ENCODE data around the gene FLOT1. TPM values are rescaled to one million over a fixed set of nuclear protein-coding genes. Genes with fewer than 3 reads are reported as not detected.

The FLOT1 gene
- polyA plus RNA-seq, 2 of the 4 experiments (the other 2 are of a cell fraction), result 89.7 to 135 TPM

DNA sequence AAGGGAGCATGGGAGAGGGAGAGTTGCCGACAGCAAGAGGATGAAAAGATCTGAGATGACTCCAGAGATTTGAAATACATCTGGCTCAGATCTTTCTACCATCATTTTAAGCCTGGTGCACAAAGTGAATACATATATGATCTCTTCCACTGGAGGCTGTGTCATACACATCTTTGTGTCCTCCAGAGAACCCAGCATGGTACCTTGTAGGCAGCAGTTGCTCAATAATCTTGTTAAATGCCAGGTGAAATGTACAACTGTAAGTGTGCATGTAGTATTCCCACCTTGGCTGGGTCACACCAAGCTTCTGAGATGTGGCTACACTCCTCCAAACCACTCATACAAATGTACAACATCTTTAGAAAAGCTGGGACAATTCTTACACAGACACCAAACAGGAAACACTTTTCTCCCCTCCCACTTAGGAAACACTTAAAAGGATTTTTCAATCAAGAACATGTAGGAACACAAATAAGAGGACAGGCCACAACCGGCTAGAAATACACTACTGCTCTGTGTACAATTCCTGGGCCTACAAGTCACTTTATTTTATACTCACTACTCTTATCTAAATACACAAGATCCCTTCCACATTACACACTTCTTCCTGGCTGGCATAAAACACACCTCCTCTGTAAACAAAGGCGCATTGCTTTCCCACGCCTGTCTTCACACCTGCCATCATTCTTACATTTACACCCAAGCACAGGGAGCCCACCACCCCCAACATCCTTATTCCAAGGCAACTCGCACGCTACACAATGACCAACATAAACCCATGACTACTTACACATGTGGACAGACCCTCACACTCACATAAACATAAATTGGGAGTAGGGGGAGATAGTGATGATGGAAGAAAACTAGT is 5.6 kb upstream of the FLOT1 start:
- 30% methylated on average over 6 of the region's 6 CpGs for WGBS (ENCODE audit: missing lambda C conversion rate)
- ChIA-PET POLR2A (interaction anchor here (0.6 kb wide), 1 partner anchor 68 kb away, joined by 4 read pairs; no protein-coding TSS in a partner anchor), CTCF (interaction anchor here (1.4 to 2.1 kb wide), 5 partner anchors 18 to 69 kb away, joined by 3 to 7 read pairs (median 5); no protein-coding TSS in a partner anchor)
- Histone ChIP-seq H3K4me3 (0 out of 3 replicates have a peak overlapping the region, but pooled peaks have one; percentile 12), H3K27ac (peak overlapping the region; percentile 97), H3K4me2 (peak overlapping the region; percentile 74), H3K9me3 (no peaks in the 10 kb centered on the region), H3K4me1 (peaks cover 80% of the 10 kb centered on the region)
- no peak for FAIRE-seq
- TF ChIP-seq HEYL (CRISPR knock-in tag; IDR thresholded peaks at IDR 0.05), result peak; percentile 65; the same call in 1 of the 2 replicates
- TF ChIP-seq ZFP36 (IDR thresholded peaks at IDR 0.05; ENCODE audit: borderline replicate concordance, partially characterized antibody), result no peak
- TF ChIP-seq FOSL2 (IDR thresholded peaks at IDR 0.05), result no peak
- TF ChIP-seq FOSL2 (CRISPR knock-in tag; IDR thresholded peaks at IDR 0.05), result peak; percentile 34; the same call in 1 of the 2 replicates
- no peak for TF ChIP-seq CHD4 (IDR thresholded peaks at IDR 0.05; ENCODE audit: borderline replicate concordance)
- no peak for TF ChIP-seq TP53 (CRISPR knock-in tag; IDR thresholded peaks at IDR 0.05)
- no peak for TF ChIP-seq ZC3H11A (IDR thresholded peaks at IDR 0.05)
- no peak for TF ChIP-seq RCOR1 (IDR thresholded peaks at IDR 0.05; ENCODE audit: low read depth, low read length)
- peak; percentile 68; the same call in 1 of the 2 replicates for TF ChIP-seq ZSCAN20 (CRISPR knock-in tag; IDR thresholded peaks at IDR 0.05)
- no peak for TF ChIP-seq CBX8 (IDR thresholded peaks at IDR 0.05)
- TF ChIP-seq GATA3 (IDR thresholded peaks at IDR 0.05; ENCODE audit: borderline replicate concordance), result peak; percentile 16; the same call in 1 of the 2 replicates
- no peak for TF ChIP-seq NFE2L2 (conservative IDR thresholded peaks at IDR 0.05; ENCODE audit: low read length)
- TF ChIP-seq, protein P1, sequence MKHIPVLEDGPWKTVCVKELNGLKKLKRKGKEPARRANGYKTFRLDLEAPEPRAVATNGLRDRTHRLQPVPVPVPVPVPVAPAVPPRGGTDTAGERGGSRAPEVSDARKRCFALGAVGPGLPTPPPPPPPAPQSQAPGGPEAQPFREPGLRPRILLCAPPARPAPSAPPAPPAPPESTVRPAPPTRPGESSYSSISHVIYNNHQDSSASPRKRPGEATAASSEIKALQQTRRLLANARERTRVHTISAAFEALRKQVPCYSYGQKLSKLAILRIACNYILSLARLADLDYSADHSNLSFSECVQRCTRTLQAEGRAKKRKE (CRISPR knock-in tag; IDR thresholded peaks at IDR 0.05; ENCODE audit: low read depth), result no peak
- TF ChIP-seq MYC (IDR thresholded peaks at IDR 0.05; ENCODE audit: borderline replicate concordance, low read length), result 0 out of 2 replicates have a peak, but pooled peaks have one; percentile 50
- TF ChIP-seq JUN (IDR thresholded peaks at IDR 0.05), result 0 out of 5 replicates have a peak, but pooled peaks of 1 of the 2 experiments have one; percentile 36
- no peak for TF ChIP-seq PHF8 (IDR thresholded peaks at IDR 0.05; ENCODE audit: borderline replicate concordance, low read depth)
- TF ChIP-seq FOSB (CRISPR knock-in tag; IDR thresholded peaks at IDR 0.05), result 0 out of 2 replicates have a peak, but pooled peaks have one; percentile 29
- peak; percentile 55; the same call in 1 of the 2 replicates for TF ChIP-seq MAX (IDR thresholded peaks at IDR 0.05)
- DNase-seq (ENCODE audit: low read depth in 1 of 2, low spot score in 1 of 2), result peak in 1 of 2 experiments; percentile 86
- ATAC-seq, result no peak

- DNase-seq (ENCODE audit: low read depth in 1 of 2, low spot score in 1 of 2), result no peak
- 95% methylated on average over 1 of the region's 1 CpG for WGBS (ENCODE audit: missing lambda C conversion rate)
- Histone ChIP-seq H3K4me2 (no peak overlapping the region), H3K4me3 (no peak overlapping the region), H3K27ac (peak overlapping the region; percentile 97), H3K9me3 (no peaks in the 10 kb centered on the region), H3K4me1 (peaks cover 74% of the 10 kb centered on the region)
- FAIRE-seq, result no peak
- no peak for ATAC-seq
- ChIA-PET CTCF (interaction anchor here (0.6 to 1.9 kb wide), 8 partner anchors 10 to 130 kb away, joined by 3 to 8 read pairs (median 4); no protein-coding TSS in a partner anchor), POLR2A (interaction anchor here (0.6 to 1.0 kb wide), 3 partner anchors 22 to 67 kb away, joined by 3 to 6 read pairs (median 4); no protein-coding TSS in a partner anchor)
- peak; percentile 16 for TF ChIP-seq ZFP36 (IDR thresholded peaks at IDR 0.05; ENCODE audit: borderline replicate concordance, partially characterized antibody)
- TF ChIP-seq RCOR1 (IDR thresholded peaks at IDR 0.05; ENCODE audit: low read depth, low read length), result no peak
These were observed 4.8 kb upstream of the FLOT1 start for GRCh38 chr6:30747300-30747687.

- ATAC-seq (peak; percentile 44 to 48), FAIRE-seq (no peak), DNase-seq (ENCODE audit: low read depth in 1 of 2, low spot score in 1 of 2) (peak in 1 of 2 experiments; percentile 93)
- Histone ChIP-seq H3K4me2 (peak within 1 kb of the TSS; percentile 64), H3K27ac (peak within 1 kb of the TSS; percentile 97 to 98), H3K4me3 (peak within 1 kb of the TSS; percentile 99), H3K9me3 (no peaks in the 10 kb centered on the region), H3K4me1 (peaks cover 71% of the 10 kb centered on the region)
- ChIA-PET POLR2A (interaction anchor here (0.5 to 4.4 kb wide), 18 partner anchors 8 to 169 kb away, joined by 3 to 78 read pairs (median 5); partner anchors contain the start of genes DDR1, NRM and VARS2), CTCF (interaction anchor here (1.2 to 2.8 kb wide), 5 partner anchors 8 to 141 kb away, joined by 3 to 8 read pairs (median 4); partner anchors contain the start of gene DDR1)
- WGBS (ENCODE audit: missing lambda C conversion rate), result 2% methylated on average over 29 of the region's 54 CpGs
- TF ChIP-seq EHMT2 (IDR thresholded peaks at IDR 0.05; ENCODE audit: low read depth), result no peak
- no peak for TF ChIP-seq ESRRA (IDR thresholded peaks at IDR 0.05; ENCODE audit: borderline replicate concordance, low read length)
- TF ChIP-seq ZFP36 (IDR thresholded peaks at IDR 0.05; ENCODE audit: borderline replicate concordance, partially characterized antibody), result no peak
- no peak for TF ChIP-seq NFE2L2 (conservative IDR thresholded peaks at IDR 0.05; ENCODE audit: low read length)
- no peak for TF ChIP-seq HEYL (CRISPR knock-in tag; IDR thresholded peaks at IDR 0.05)
- TF ChIP-seq KDM1A (IDR thresholded peaks at IDR 0.05; ENCODE audit: low read depth), result no peak
- TF ChIP-seq CBX8 (IDR thresholded peaks at IDR 0.05), result no peak
- peak; percentile 79 for TF ChIP-seq PHF8 (IDR thresholded peaks at IDR 0.05; ENCODE audit: borderline replicate concordance, low read depth)
- no peak for TF ChIP-seq HOXA7 (CRISPR knock-in tag; IDR thresholded peaks at IDR 0.05)
- TF ChIP-seq NPAS2 (CRISPR knock-in tag; IDR thresholded peaks at IDR 0.05; ENCODE audit: borderline replicate concordance), result no peak
- peak; percentile 99 for TF ChIP-seq POLR2A (IDR thresholded peaks at IDR 0.05; ENCODE audit: low read length)
- TF ChIP-seq HOXB13 (CRISPR knock-in tag; IDR thresholded peaks at IDR 0.05; ENCODE audit: low read depth), result no peak
- TF ChIP-seq JUN (IDR thresholded peaks at IDR 0.05), result peak; percentile 97 to 100
- no peak for TF ChIP-seq JUNB (IDR thresholded peaks at IDR 0.05)
- TF ChIP-seq, protein P2, sequence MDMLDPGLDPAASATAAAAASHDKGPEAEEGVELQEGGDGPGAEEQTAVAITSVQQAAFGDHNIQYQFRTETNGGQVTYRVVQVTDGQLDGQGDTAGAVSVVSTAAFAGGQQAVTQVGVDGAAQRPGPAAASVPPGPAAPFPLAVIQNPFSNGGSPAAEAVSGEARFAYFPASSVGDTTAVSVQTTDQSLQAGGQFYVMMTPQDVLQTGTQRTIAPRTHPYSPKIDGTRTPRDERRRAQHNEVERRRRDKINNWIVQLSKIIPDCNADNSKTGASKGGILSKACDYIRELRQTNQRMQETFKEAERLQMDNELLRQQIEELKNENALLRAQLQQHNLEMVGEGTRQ (IDR thresholded peaks at IDR 0.05), result no peak
These were observed 1.7 kb upstream of the FLOT1 start, which contains the start of gene IER3 for GRCh38 chr6:30744054-30744805. Gene IER3, minus strand, starts transcription at chr6:30744547. Its CDS starts 29 bp downstream, at chr6:30744518.

Data from A549 (cell line).